Measurements from ENCODE around the gene MTF2. TPM values are rescaled to one million over a fixed set of nuclear protein-coding genes. Genes with fewer than 3 reads are reported as not detected.

MTF2 gene
- total RNA-seq, 4 donors from 2014 or later: 7.8 to 20.7 (median 10.3) TPM

DNA sequence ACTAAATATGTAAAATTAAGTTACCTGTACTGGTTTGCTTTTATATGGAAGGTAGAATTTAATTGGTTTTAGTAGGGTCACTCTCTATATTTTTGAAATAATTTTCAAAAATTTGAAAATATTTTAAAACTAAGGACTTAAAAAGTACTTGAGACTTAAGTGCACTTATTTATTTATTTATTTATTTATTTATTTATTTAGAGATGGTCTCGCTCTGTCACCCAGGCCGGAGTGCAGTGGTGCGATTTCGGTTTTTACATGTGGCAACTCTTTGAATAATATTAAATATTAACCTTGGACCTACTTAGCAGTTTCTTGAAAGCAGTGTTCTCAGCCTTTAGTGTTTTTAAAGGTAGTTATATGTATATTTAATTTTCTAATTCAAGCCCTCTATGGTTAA, 64.7 kb downstream of the MTF2 start:
- Histone ChIP-seq H3K27ac (no peak overlapping the region), H3K36me3 (peaks cover 0 to 18% of the 10 kb centered on the region in 2 donors), H3K4me3 (no peak overlapping the region), H3K4me1 (peaks cover 0 to 15% (median 0%) of the 10 kb centered on the region in 3 donors), H3K27me3 (no peaks in the 10 kb centered on the region), H3K9me3 (no peaks in the 10 kb centered on the region)
- no peak for TF ChIP-seq POLR2AphosphoS5 (IDR thresholded peaks at IDR 0.05)
- no peak for TF ChIP-seq EP300 (IDR thresholded peaks at IDR 0.05)
- TF ChIP-seq POLR2A (IDR thresholded peaks at IDR 0.05): no peak
- TF ChIP-seq, protein P1, sequence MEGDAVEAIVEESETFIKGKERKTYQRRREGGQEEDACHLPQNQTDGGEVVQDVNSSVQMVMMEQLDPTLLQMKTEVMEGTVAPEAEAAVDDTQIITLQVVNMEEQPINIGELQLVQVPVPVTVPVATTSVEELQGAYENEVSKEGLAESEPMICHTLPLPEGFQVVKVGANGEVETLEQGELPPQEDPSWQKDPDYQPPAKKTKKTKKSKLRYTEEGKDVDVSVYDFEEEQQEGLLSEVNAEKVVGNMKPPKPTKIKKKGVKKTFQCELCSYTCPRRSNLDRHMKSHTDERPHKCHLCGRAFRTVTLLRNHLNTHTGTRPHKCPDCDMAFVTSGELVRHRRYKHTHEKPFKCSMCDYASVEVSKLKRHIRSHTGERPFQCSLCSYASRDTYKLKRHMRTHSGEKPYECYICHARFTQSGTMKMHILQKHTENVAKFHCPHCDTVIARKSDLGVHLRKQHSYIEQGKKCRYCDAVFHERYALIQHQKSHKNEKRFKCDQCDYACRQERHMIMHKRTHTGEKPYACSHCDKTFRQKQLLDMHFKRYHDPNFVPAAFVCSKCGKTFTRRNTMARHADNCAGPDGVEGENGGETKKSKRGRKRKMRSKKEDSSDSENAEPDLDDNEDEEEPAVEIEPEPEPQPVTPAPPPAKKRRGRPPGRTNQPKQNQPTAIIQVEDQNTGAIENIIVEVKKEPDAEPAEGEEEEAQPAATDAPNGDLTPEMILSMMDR (IDR thresholded peaks at IDR 0.05): no peak
- no peak for ATAC-seq
- 98 to 100% methylated on average over 3 to 4 of the region's 4 CpGs for WGBS, 2 donors (ENCODE audit: low coverage in 1 of 2)

DNA sequence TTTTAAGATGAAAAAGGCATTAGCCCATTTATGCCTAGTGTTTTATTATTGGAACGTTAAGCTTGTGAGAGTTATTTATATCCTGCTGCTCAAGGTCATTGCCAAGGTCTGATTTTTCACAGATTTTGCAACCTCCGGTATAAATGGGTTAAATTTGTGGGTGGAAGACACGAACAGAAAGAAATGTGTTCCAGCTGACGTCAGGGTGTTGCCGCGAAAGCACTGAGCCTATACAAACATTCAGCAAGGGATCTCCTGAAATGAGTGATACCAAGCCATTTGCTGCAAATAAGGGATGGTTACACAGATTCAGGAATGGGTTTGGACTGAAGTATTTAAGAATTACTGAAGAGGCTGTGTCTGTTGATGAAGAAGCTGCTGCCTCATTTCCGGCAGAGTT, 68.9 kb downstream of the MTF2 start:
- H3K4me3 ChIP-seq: no peak overlapping the region
- no peak for ATAC-seq
- no peaks in the 10 kb centered on the region for H3K27me3 ChIP-seq
- TF ChIP-seq POLR2AphosphoS5 (IDR thresholded peaks at IDR 0.05) (no peak), EP300 (IDR thresholded peaks at IDR 0.05) (no peak), POLR2A (IDR thresholded peaks at IDR 0.05) (no peak)
- TF ChIP-seq, protein P1 (IDR thresholded peaks at IDR 0.05): no peak
- H3K4me1 ChIP-seq: peaks cover 0 to 15% (median 0%) of the 10 kb centered on the region in 3 donors
- H3K9me3 ChIP-seq: no peaks in the 10 kb centered on the region
- no peak overlapping the region for H3K27ac ChIP-seq
- peaks cover 0 to 42% of the 10 kb centered on the region in 2 donors for H3K36me3 ChIP-seq
- 30 to 59% methylated on average over 4 to 7 of the region's 7 CpGs for WGBS, 2 donors (ENCODE audit: low coverage in 1 of 2)

DNA sequence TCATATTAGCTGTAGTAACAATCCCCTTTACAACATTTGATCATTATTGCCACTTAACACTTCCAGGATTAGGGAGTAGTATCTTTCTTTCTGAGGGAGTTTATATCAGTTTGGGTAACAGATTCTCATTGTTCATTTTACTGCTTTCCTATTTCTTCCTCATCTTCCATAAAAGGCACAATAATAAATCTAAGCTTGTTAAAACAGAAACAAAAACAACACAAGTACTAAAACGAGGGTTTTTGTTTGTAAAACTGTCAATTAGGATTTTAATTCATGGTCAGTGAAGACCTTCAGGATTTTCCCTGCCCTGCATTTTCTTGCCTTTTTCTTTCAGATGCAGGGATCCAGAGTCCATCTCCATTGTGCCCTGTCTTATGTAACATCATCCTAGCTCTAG, 71.6 kb downstream of the MTF2 start:
- TF ChIP-seq POLR2AphosphoS5 (IDR thresholded peaks at IDR 0.05) (no peak), EP300 (IDR thresholded peaks at IDR 0.05) (no peak), POLR2A (IDR thresholded peaks at IDR 0.05) (no peak)
- TF ChIP-seq, protein P1 (IDR thresholded peaks at IDR 0.05): no peak
- 19 to 21% methylated on average over 1 of the region's 1 CpG for WGBS, 2 donors (ENCODE audit: low coverage in 1 of 2)
- H3K4me3 ChIP-seq: no peak overlapping the region
- H3K27me3 ChIP-seq: no peaks in the 10 kb centered on the region
- H3K36me3 ChIP-seq: peaks cover 0 to 67% of the 10 kb centered on the region in 2 donors
- no peaks in the 10 kb centered on the region for H3K9me3 ChIP-seq
- no peak for ATAC-seq
- no peak overlapping the region for H3K27ac ChIP-seq
- H3K4me1 ChIP-seq: peaks cover 0 to 24% (median 0%) of the 10 kb centered on the region in 3 donors

- TF ChIP-seq, protein P1 (IDR thresholded peaks at IDR 0.05): no peak
- TF ChIP-seq POLR2A (IDR thresholded peaks at IDR 0.05) (no peak), EP300 (IDR thresholded peaks at IDR 0.05) (no peak), POLR2AphosphoS5 (IDR thresholded peaks at IDR 0.05) (no peak)
- Histone ChIP-seq H3K27me3 (no peaks in the 10 kb centered on the region), H3K9me3 (no peaks in the 10 kb centered on the region), H3K4me3 (no peak overlapping the region), H3K27ac (no peak overlapping the region), H3K4me1 (peaks cover 0 to 22% (median 0%) of the 10 kb centered on the region in 3 donors), H3K36me3 (peaks cover 0 to 74% of the 10 kb centered on the region in 2 donors)
- no peak for ATAC-seq
Measured at GRCh38 chr1:93151474-93151873, 72.4 kb downstream of the MTF2 start.

DNA sequence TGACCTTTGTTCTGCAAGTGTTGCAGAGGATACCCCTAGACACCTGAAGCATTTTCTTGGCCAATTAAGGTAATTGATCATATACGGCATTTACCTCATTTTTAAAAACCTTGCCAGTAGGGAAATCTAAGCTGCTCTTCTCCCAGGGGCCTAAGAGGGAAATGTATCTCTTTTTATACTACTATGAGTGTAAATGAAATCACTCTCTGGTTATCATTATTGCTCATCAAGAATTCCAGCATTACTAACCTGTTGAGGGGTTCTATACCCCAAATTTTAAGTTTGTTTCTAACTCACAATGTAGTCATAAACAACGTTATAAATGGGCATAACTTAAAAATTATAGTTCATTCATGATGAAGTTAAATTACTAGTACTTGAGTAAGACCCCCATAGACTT, 73.8 kb downstream of the MTF2 start:
- TF ChIP-seq EP300 (IDR thresholded peaks at IDR 0.05) (no peak), POLR2AphosphoS5 (IDR thresholded peaks at IDR 0.05) (no peak), POLR2A (IDR thresholded peaks at IDR 0.05) (no peak)
- TF ChIP-seq, protein P1 (IDR thresholded peaks at IDR 0.05): no peak
- no peak overlapping the region for H3K4me3 ChIP-seq
- no peaks in the 10 kb centered on the region for H3K9me3 ChIP-seq
- H3K36me3 ChIP-seq: peaks cover 0 to 86% of the 10 kb centered on the region in 2 donors
- peaks cover 0 to 16% (median 0%) of the 10 kb centered on the region in 3 donors for H3K4me1 ChIP-seq
- no peak for ATAC-seq
- H3K27ac ChIP-seq: no peak overlapping the region
- 83 to 88% methylated on average over 2 of the region's 2 CpGs for WGBS, 2 donors (ENCODE audit: low coverage in 1 of 2)
- H3K27me3 ChIP-seq: no peaks in the 10 kb centered on the region

Measured in gastroesophageal sphincter (tissue), 4 donors.